NCI-H1417 treated with DMSO at 0.1 percent for 48 hours (cell line): ENCODE measurements around the gene IGFALS.

ENCODE experiments used
- DNase-seq: peaks from one replicate; lab custom pipeline; 2025; lab: John Stamatoyannopoulos, UW

The IGFALS gene

DNA sequence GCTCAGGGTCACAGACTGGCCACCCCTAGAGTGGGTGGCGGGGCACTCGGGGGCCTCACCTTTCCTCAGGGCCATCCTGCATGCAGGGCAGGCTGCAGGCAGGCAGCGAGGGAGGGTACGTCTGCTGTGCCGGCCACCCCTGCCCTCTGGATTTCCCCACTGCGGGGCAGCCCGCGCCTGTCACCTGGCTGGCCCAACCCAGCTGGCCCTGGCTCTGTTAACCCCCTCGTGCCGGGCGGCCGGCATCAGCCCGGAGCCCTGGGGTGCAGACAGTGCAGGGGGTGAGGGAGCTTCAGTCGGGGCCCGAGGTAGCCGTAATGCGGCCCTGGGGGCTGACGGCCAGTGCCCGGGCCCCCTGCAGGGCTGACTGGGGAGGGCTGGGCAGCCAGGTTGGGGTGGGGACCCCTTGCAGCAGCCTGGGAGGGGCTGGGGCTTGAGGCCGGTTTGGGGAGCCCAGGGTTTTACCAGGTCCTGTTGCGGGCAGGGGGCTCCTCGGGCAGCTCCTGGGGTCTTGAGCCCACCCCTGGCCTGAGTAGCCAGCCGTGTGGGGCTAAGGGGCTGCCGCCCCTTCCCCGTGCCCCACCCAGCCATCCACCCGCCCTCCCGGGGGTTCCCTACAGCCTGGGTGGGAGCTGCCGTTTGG lies at the start of gene IGFALS:
IGFALS (minus strand) TSS at position 128 of the 643 bp plus-strand sequence; CDS start at position 75, 53 bp downstream.
- DNase-seq: no peak

DNA sequence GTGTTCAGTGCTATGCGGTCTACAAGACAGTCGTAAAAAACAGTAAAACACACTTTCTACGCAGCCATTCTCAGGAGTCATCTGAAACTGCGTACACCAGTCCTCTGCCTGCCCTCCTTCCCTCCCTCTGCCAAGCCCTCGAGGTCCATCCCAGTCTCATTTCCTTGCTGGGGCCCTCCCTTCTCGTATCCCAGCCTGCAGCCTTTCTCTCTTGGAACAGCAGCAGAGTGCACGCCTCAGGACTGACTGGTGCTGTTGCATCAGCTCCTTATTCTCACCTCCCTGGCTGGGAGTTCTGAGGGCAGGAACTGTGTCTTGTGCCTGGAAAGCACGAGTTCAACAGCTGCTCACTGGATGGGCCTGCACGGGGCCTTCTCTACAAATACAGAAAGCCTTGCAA lies 46.0 kb upstream of the IGFALS start:
- DNase-seq: no peak

DNA sequence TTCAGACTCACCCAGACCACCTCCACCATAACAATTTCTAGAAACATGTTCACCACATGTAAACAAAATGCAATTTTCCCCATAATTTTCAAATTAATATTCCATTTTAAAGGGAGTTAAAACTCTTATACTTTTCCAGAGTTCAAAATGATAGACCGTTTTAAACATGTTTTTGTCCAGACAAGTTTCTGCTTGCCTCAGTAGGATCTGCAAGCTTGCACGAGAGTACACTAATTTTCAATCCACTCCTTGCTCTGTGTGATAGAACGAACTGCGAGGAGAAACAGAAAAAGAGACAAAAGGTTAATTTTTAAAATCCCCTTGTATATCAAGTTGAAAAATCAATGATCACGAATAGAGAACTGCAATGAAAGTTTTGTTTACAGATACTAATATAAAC lies 40.6 kb upstream of the IGFALS start:
- no peak for DNase-seq

DNA sequence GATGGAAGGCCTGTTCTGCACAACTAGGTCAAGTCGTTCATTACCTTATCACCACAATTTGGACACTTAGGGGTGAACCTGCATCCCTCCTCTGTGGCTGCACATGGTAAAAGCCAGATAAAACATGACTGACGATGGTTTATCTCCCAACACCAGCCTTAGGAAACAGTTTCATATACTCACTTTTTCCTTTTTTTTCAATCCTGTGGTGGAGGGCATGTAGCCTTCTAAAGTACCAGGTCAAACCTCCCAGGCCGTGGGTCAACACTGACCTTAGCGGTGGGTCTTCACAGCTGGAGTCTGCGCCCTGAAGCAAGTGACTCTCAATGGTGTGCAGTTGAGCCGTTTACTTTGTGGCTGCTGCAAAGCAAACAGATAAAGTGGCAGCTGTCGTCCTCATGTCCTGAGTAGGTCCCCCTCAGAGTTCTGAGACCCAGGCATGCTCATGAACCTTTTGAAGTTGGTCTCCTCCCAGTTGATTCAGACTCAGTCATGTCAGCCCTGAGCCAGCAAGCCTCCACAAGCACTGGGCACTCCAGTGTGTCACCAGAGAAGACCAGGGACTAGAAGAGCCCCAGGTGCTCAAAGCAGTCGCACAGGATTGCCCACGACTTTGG lies 39.4 kb upstream of the IGFALS start:
- DNase-seq: no peak

DNA sequence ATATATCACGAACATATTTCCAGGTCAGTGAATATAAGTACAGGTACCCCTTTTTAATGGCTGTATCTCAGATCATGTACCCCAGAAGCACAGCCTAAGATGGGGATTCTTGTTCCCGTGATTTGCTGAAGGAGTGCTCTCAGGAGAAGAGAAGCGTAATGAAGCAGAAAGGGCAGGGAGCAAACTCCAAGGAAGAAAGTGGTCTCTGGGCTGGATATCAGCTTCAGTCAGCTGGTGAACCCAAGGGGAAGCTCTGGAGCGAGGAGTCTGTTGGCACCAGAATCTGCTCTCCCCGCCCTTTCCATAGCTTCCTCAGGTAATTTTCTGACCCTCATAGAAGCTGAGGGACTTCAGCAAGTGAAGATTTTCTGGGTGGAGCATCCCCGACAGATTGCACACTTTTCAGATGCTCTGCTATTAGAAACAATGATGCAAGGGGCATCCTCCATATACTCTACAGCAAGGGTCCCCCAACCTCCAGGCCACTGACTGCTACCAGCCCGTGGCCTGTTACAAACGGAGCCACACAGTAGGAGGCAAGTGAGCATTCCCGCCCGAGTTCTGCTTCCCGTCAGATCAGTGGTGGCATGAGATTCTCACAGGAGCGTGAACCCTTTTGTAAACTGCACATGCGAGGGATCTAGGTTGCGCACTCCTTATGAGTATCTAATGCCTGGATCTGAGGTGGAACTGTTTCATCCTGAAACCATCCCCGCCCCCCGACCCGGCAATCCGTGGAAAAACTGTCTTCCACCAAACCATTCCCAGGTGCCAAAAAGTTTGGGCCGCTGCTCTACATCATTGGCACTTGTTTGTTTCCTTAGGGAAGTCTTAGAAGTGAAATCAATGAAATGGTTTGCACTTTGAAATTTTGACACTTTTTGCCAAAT lies 37.9 kb upstream of the IGFALS start:
- no peak for DNase-seq

DNA sequence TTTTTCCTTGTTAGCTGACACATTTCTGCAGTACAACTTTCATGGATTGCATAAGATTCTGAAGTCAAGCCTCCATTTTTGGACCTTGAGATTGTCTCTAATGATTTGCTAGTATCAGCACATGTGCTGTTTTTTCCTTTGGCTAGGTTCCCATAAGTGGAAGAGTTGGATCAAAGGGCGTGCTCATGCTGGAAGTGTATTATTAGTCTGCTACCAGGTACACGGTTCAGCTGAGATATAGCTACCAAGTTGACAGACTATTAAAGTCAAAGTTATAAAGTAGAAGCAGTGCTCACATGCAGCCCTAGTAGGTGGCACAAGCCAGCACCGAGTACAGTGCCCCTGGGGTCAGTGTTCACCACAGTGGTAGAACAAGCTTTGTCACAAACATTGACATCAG lies 36.7 kb upstream of the IGFALS start:
- no peak for DNase-seq

DNA sequence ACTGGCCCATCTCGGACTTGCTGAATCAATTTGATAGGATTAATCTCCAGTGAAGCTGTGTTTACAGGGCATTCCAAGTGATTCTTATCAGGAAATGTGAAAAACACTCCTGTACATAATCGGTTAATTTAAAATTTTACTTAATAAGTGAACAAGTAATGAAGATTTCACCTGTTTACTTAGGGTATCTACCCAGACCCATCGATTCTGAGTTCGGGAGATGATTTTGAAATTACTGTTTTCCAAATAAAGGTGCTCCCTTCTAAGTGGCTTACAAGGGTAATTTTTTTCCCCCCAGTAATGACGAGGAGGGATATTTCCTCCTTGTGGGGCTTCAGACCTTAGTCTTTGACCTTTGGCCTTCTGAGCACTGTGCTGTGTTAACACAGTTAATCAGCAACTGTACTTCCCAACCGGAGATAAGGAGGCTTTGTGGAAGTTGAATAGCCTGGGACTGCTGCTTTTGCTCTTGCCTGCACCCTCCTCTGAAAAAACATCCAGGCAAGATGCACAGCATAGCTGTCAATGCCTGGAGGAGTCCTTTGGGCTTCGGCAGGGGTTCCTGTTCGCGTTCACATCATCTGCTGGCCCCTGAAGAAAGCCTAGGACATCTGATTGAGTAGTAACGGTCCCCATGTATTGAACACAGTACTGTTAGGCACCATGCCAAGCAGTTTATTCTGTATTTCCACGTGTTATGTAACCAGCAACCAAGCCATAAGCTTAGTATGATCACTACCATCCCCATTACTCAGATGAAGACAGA lies 35.3 kb upstream of the IGFALS start:
- no peak for DNase-seq

DNA sequence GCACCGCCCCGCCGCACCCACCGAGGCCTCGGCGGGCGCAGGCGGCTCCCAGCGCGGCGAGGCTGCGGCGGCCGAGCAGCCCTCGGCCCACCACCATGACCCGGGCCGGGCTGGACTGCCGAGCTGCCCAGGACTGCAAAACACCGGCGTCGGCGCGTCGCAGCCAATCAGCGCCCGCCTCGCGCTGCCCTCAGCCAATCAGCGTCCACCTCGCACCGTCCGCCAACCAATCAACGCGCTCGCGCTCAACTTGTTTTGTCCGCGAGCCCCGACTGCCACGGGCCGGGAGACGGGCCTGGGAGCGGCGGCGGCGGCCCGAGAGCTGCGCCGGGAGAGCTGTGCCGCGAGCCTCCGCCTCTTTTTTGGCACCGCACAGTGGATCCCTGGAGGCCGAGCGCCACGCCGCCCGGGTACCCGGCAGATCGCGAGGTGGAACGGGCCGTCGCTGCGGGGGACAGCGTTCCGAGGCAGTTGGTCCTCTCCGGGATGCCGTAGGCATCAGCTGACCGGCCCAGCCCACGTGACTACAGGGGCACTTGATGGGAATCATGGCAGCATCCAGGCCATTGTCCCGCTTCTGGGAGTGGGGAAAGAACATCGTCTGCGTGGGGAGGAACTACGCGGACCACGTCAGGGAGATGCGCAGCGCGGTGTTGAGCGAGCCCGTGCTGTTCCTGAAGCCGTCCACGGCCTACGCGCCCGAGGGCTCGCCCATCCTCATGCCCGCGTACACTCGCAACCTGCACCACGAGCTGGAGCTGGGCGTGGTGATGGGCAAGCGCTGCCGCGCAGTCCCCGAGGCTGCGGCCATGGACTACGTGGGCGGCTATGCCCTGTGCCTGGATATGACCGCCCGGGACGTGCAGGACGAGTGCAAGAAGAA lies 33.4 kb upstream of the IGFALS start, which contains the start of the genes FAHD1 and HAGH:
FAHD1 (plus strand) TSS at position 516 of the 883 bp plus-strand sequence; CDS start at position 549, 33 bp downstream.
HAGH (minus strand) TSS at position 135 of the 883 bp plus-strand sequence; CDS start at position 97, 38 bp downstream.
- peak; percentile 79 for DNase-seq

DNA sequence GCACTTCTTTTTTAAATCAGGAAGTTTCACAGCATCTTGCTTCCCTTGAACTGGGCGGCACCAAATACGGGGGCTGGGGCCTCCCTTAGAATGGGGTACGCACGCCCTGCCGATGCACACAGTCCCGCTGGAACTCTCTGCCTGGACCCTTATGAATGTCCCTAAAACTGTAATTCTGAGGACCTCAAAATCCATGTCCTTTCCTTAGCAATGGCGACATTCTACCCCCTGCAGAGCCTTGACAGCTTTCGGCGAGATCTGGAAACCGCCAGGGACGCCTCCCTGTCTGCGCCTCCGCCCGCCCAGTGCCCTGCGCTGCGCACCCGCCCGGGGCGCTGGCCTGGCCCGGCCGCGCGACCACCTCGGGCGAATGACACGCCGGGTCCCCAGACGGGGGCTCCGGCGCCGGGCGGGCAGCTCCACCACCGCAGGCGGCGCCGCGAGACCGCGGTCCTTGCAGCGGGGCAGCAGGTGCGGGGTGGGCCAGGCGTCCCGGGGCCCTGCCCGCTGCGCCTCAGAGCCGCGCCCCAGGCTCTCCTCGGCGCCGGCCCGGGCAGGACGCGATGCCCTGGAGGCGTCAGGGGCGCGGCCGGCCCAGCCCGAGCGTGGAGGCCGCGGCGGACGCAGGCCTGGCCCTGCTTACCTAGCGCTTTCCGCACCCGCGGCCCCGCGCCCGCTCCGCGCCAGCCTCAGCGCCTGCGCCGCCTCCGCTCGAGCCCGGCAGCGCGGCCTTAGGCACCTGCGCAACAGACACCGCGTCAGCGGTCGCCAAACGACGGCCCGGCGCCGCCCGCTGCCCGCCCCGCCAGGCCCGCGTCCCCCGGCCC lies 32.6 kb upstream of the IGFALS start:
- no peak for DNase-seq

DNA sequence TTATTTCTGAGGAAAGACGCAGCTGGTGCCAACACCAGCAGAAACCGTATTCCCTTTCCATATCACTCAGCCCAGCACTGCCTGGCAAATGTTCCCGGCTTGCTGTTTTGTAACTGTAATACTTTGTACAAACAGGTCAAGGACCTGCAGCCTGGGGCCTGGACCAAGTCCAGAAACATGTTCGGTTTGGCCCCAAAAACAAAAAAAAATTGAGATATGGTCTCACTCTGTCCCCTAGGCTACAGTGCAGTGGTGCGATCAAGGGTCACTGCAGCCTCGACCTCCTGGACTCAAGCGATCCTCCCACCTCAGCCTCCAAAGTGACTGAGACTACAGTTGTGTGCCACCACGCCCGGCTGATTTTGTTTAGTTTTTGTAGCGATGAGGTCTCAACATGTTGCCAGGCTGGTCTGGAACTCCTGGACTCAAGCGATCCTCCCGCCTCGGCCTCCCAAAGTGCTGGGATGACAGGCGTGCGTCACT lies 31.9 kb upstream of the IGFALS start:
- no peak for DNase-seq

DNA sequence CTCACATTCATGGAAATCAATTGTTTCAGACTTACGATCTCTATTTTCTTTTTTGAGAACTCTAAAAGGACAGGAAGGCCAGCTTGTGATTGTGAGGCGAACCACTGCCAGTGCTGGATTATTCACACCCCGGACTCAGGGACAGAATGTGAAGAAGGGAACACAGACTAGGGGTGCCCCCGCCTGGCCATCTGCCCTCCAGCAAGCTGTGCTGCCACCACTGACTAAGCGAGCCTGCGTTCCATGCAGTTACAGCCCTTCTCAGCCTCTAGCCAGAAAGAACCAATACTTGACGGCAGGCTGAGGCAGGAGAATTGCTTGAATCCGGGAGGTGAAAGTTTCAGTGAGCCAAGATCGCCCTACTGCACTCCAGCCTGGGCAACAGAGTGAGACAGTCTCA lies 30.3 kb upstream of the IGFALS start:
- no peak for DNase-seq

DNA sequence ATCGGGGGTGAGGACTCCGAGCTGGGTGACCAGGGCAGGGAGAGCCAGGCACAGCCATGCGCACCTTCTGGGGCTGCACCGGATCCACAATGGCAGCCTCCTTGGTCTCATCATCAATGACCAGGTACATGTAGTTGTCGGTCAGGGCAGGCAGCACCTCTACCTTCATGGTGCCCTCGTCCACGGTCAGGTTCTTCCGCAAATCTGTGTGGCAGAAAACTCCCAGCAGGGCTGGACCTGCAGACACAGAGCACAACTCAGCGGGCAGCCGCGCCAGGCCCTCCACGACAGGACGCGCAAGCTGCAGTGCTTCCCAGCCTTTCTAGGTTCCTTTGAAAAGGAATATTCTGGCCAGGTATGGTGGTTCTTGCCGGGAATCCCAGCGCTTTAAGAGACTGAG lies 29.3 kb upstream of the IGFALS start:
- no peak for DNase-seq

DNA sequence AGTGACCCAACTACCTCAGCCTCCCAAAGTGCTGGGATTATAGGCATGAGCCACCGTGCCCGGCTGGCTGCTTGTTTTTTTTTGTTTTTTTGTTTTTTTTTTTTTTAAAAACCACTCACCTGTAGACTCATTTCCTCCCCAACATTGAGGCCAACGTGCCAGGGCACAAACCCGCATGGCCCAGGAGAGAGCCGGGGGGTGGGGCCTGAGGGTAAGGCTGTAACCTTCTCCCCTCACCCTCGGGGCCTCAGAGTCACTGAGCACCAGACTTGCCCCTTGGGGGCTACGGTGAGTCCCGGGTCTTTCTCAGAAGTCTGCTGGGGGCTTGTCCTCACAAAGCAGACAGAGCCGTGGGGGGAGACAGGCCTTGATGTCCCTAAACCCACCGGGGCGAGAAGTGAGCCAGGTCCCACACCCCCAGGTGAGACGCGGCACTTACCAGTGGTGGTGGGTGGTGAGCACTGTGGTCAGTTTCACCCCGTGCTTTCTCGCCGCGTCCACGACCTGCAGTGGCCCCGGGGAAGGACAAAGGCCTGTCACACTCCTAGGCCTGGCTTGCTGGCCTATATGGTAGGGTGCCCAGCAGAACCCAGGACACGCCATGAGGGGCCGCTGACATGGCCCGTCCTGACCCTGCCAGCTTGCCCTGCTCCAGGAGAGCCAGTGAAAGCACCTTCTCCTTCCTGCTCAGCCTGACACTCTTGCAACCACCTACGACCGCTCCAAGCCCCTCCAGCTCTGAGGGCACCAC lies 28.5 kb upstream of the IGFALS start:
- DNase-seq: no peak

DNA sequence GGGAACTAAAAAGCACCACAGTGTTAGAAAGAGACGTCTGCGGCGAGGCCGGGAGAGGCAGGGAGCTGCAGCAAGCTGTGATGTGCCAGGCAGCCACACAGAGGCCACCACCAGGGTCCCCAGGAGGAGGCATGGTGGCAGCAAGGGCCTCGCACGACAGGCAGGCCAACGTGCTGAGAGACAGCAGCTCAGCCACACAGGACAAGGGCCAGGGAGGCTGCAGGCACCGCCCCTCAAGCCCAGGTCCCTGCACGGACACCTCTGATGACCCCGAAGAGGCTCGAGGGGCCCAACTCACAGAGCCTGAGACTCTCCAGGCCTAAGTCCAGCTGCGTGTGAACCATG lies 27.4 kb upstream of the IGFALS start:
- DNase-seq: no peak

DNA sequence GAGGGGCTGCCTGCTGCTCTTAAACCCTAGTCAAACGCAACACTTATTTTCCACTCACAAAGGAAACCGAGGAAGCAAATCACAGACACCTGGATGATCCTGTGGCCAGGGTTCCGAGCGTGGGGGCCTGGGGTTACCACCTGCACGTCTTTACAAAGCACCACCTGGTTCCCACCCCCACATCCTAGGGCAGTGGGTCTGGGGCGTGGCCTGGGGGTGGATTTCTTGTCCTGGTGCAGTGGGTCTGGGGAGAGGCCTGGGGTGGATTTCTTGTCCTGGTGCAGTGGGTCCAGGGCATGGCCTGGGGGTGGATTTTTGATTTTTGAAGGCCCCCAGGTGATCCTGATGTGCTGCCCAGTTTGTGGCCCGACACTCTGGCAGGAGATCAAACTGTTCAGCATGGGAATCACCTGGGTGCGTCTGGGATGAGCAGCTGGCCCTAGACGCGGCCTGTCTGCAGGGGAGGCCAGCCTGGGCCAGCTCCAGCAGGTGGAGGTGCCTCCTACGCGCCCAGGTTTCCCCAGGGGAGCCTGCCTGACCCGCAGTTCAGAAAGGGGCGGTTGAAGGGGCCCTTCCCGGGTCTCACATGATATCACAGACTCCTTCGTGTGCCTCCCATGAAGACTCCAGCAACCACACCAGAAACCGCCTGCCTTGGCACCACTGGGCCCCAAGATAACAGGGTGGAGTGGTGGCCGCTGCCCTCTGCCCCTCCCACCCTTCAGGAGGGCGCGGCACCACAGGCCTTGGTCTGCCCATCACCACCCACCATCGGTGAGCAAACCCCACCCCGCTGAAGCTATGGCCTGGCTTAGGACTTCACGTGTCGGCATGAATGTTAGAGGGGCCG lies 26.8 kb upstream of the IGFALS start:
- DNase-seq: no peak

DNA sequence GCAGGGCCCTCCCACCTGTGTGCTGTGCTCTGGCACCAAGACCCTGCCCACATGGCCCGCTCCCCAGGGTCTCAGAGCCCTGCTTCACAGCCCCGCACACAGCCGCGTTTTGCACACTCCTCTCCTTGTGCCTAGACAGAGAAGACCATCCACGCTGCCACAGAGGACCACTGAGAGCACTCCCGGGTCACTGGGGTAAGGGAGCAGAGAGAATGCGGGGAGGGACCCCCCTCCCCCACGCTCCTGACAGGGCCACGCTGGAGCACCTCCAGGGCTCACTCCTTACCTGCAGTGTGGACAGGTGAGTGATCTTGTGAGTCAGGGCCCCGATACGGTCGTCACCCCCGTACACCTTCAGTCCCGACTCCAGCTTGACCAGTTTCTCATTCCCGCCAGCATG lies 26.1 kb upstream of the IGFALS start:
- no peak for DNase-seq

DNA sequence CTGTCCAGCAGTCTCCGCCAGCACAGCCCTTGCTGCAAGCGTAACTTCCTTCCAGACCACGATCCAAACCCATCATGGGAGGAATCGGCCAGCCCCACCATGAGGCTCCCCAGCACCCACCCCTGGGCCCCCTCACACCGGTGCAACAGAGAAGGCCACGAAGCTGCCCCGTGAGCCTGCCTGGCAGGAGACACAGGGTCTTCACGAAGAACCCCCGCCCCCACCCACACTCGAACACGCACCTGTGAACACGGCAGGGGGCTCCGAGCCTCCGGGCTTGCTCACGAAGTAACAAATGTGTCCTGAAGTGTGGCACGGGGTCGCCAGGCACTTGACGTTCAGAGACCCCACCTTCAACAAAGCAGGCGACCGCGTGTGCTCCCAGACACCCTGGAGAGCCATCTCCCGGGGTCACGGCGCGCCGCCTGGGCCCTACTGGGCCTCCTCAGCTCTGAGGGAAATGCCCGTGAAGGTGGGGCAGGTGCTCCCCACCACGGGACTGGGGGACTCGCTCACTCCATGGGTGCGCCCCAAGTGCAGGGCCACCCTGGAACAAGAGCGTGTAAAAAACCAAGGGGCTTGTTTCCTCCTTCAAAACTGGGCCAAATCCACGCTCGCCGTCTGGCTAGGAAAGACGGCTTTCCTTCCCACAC lies 25.5 kb upstream of the IGFALS start:
- DNase-seq: no peak
